SK-N-SH (cell line): ENCODE results near the gene MET. TPM values are rescaled to one million over a fixed set of nuclear protein-coding genes. Genes with fewer than 3 reads are reported as not detected.

Experiments
- CTCF ChIA-PET: fragments of 300-600, 350-600 bp; formaldehyde crosslinking; extraction: SDS; loops from one replicate; lab custom pipeline; 2021; lab: Yijun Ruan, JAX
- POLR2A ChIA-PET: fragments of 350-600 bp; sonication (Branson Sonifier 250); formaldehyde crosslinking; extraction: SDS; loops from one replicate; lab custom pipeline; 2020; ENCODE audit warnings: antibody characterized with exemption, inconsistent platforms; lab: Yijun Ruan, JAX
- DNase-seq: peaks from one replicate; pipeline ENCODE4 v3.0.0; 2012
- H2AFZ ChIP-seq: fragments of 200-600 bp; sonication (generic); 2 replicates; pipeline ENCODE4 v1.8.1; 2016; ENCODE audit warnings: antibody characterized with exemption, mild to moderate bottlenecking, low read depth
- H3F3A ChIP-seq: fragments of 200-600 bp; sonication (generic); replicated peaks from 2 replicates; pipeline ENCODE3; 2016; ENCODE audit warnings: antibody characterized with exemption, mild to moderate bottlenecking; ENCODE audit not compliant: insufficient read depth
- H3K27ac ChIP-seq, 2 experiments: fragments of 200-500 bp in 1 of 2; fragments of 200-600 bp in 1 of 2; sonication (Bioruptor generic) in 1 of 2; sonication (generic), shearing (Covaris generic) in 1 of 2; 2 replicates each; pipeline versions ENCODE4 v1.5.1 to v1.6.1; 2014 to 2016; ENCODE audit warnings: low read depth in 2 of 2, inconsistent platforms in 1 of 2, low read length in 1 of 2, mild to moderate bottlenecking in 1 of 2, mixed read lengths in 1 of 2
- H3K27me3 ChIP-seq: fragments of 200-600 bp; sonication (generic), shearing (Covaris generic); 2 replicates; pipeline ENCODE4 v1.6.1; 2016; ENCODE audit warnings: mixed run types; ENCODE audit not compliant: insufficient read depth
- H3K36me3 ChIP-seq, 2 experiments: fragments of 200-500 bp in 1 of 2; fragments of 200-600 bp in 1 of 2; sonication (Bioruptor generic) in 1 of 2; sonication (generic) in 1 of 2; replicated peaks in 1 of 2; 2 replicates each; pipeline versions ENCODE3 to v1.5.1; 2014 to 2016; ENCODE audit warnings: low read length in 1 of 2, mild to moderate bottlenecking in 1 of 2; ENCODE audit not compliant: insufficient read depth in 2 of 2, control insufficient read depth in 1 of 2
- H3K4me1 ChIP-seq, 2 experiments: fragments of 200-500 bp in 1 of 2; fragments of 200-600 bp in 1 of 2; sonication (Bioruptor generic) in 1 of 2; sonication (generic), shearing (Covaris generic) in 1 of 2; 2 replicates each; pipeline versions ENCODE4 v1.5.1 to v1.6.1; 2014 to 2016; ENCODE audit warnings: low read depth in 1 of 2, low read length in 1 of 2, mixed run types in 1 of 2; ENCODE audit not compliant: insufficient read depth in 2 of 2, control insufficient read depth in 1 of 2
- H3K4me2 ChIP-seq: fragments of 200-600 bp; sonication (generic), shearing (Covaris generic); 2 replicates; pipeline ENCODE4 v1.6.1; 2017; ENCODE audit warnings: mixed run types
- H3K4me3 ChIP-seq, 2 experiments: fragments of 200-500 bp in 1 of 2; fragments of 200-600 bp in 1 of 2; sonication (Bioruptor generic) in 1 of 2; sonication (generic), shearing (Covaris generic) in 1 of 2; 2 replicates each; pipeline versions ENCODE4 v1.5.1 to v1.8.1; 2014 to 2016; ENCODE audit warnings: low read depth in 2 of 2, inconsistent platforms in 1 of 2, low read length in 1 of 2, mild to moderate bottlenecking in 1 of 2, mixed read lengths in 1 of 2, moderate library complexity in 1 of 2
- H3K79me2 ChIP-seq: fragments of 200-600 bp; sonication (generic); 2 replicates; pipeline ENCODE4 v1.8.1; 2017; ENCODE audit warnings: mild to moderate bottlenecking; ENCODE audit not compliant: insufficient read depth
- H3K9ac ChIP-seq: fragments of 200-600 bp; sonication (generic); 2 replicates; pipeline ENCODE4 v1.6.1; 2017; ENCODE audit warnings: mixed run types
- H3K9me2 ChIP-seq: fragments of 200-600 bp; sonication (generic); 2 replicates; pipeline ENCODE4 v1.6.1; 2017; ENCODE audit warnings: mixed run types
- H3K9me3 ChIP-seq: fragments of 200-600 bp; sonication (generic); 2 replicates; pipeline ENCODE4 v1.6.1; 2017; ENCODE audit warnings: mixed run types, mild to moderate bottlenecking, moderate library complexity
- H4K20me1 ChIP-seq: fragments of 200-600 bp; sonication (generic); 2 replicates; pipeline ENCODE4 v1.6.1; 2017; ENCODE audit warnings: mild to moderate bottlenecking, mixed run types; ENCODE audit not compliant: insufficient read depth
- CHD2 ChIP-seq: fragments of 150-350 bp; IDR thresholded peaks from 2 replicates; pipeline ENCODE4 v1.6.1; 2018; ENCODE audit warnings: low read length; ENCODE audit not compliant: partially characterized antibody
- EP300 ChIP-seq, 2 experiments: IDR thresholded peaks; 2 replicates each; pipeline versions ENCODE4 v1.4.0 to v1.6.1; 2012; ENCODE audit warnings: borderline replicate concordance in 1 of 2, low read depth in 1 of 2, low read length in 1 of 2
- EZH2phosphoT487 ChIP-seq: fragments of 200-600 bp; sonication (generic); IDR thresholded peaks from 2 replicates; pipeline ENCODE4 v1.6.1; 2017; ENCODE audit warnings: low read depth, mixed run types, mild to moderate bottlenecking, antibody characterized with exemption, moderate library complexity, borderline replicate concordance
- FOSL2 ChIP-seq: IDR thresholded peaks from 2 replicates; pipeline ENCODE4 v1.4.0; 2012; ENCODE audit warnings: low read depth, mild to moderate bottlenecking, moderate library complexity, borderline replicate concordance
- FOXM1 ChIP-seq: IDR thresholded peaks from 2 replicates; pipeline ENCODE4 v1.4.0; 2012; ENCODE audit warnings: low read depth, mild to moderate bottlenecking
- GATA2 ChIP-seq: sonication (generic); formaldehyde crosslinking; IDR thresholded peaks from 2 replicates; pipeline ENCODE4 v1.5.0; 2020; ENCODE audit warnings: mild to moderate bottlenecking, missing genetic modification reagents
- MXI1 ChIP-seq: IDR thresholded peaks from 2 replicates; pipeline ENCODE4 v1.6.1; 2012; ENCODE audit warnings: mild to moderate bottlenecking, low read depth, low read length, improper control_type of control experiment
- NFIC ChIP-seq: IDR thresholded peaks from 2 replicates; pipeline ENCODE4 v1.4.0; 2012; ENCODE audit warnings: borderline replicate concordance
- NRF1 ChIP-seq: IDR thresholded peaks from 2 replicates; pipeline ENCODE4 v1.6.1; 2012; ENCODE audit warnings: low read depth, mild to moderate bottlenecking, low read length
- RAD21 ChIP-seq: IDR thresholded peaks from 2 replicates; pipeline ENCODE4 v1.6.1; 2012; ENCODE audit warnings: mild to moderate bottlenecking, low read length
- RFX5 ChIP-seq: IDR thresholded peaks from 2 replicates; pipeline ENCODE4 v1.6.1; 2012; ENCODE audit warnings: mild to moderate bottlenecking, improper control_type of control experiment, low read length
- TAF1 ChIP-seq: IDR thresholded peaks from 2 replicates; pipeline ENCODE4 v1.6.1; 2012; ENCODE audit warnings: low read depth, mild to moderate bottlenecking, low read length, moderate library complexity, borderline replicate concordance
- YY1 ChIP-seq: IDR thresholded peaks from 2 replicates; pipeline ENCODE4 v1.4.0; 2012; ENCODE audit warnings: low read depth, mild to moderate bottlenecking
- WGBS: methylation state at CpG from one replicate; pipeline ENCODE4 v1.1.6; 2017; ENCODE audit warnings: low lambda C conversion rate; 5-methylcytosine and 5-hydroxymethylcytosine counted together
- polyA plus RNA-seq, 3 experiments: library from polyadenylated mRNA; depleted of rRNA; stranded (reverse); fragments of >200 nt; gene quantifications; 2 replicates each; pipeline ENCODE4 v1.2.3, GENCODE V29; 2012
- TF ChIP-seq, protein P1 (sequence below): IDR thresholded peaks from 2 replicates; pipeline ENCODE4 v1.4.0; 2012; ENCODE audit warnings: low read depth
- TF ChIP-seq, protein P2 (sequence below): IDR thresholded peaks from 2 replicates; pipeline ENCODE4; 2012
- TF ChIP-seq, protein P3 (sequence below): IDR thresholded peaks from 2 replicates; pipeline ENCODE4 v1.6.1; 2012; ENCODE audit warnings: mild to moderate bottlenecking, low read depth, low read length, moderate library complexity
- TF ChIP-seq, protein P4 (sequence below): fragments of 150-350 bp; IDR thresholded peaks from 2 replicates; pipeline ENCODE4 v1.6.1; 2017; ENCODE audit warnings: antibody characterized with exemption, low read length, low read depth, borderline replicate concordance
- TF ChIP-seq, protein P5 (sequence below): IDR thresholded peaks from 2 replicates; pipeline ENCODE4 v1.4.0; 2012; ENCODE audit warnings: low read depth, borderline replicate concordance

Gene MET
- polyA plus RNA-seq, 1 of the 3 experiments (the other 2 are of a cell fraction) = 38.7 TPM

DNA sequence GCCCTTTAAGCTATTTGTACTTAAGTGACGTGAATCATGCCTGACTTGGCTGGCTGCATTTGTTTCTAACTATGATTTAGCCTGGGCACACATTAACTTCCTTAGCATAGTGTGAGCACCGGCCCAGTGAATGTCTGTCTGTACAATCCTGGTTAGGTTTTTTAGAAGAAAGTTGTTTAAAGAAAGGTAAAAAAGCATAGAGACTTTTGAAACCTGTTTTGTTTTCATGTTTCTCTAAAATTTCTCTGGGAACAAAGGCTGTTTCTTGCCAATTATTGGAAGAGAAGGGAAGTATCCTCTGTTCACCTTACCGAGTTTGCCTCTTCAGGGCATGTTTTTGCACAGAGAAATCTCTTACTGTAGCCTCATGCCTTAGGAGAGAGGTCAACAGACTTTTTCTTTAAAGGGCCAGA lies 42.9 kb upstream of the MET start:
- Histone ChIP-seq H3K36me3 (no peaks in the 10 kb centered on the region), H3K27ac (peak overlapping the region; percentile 50 to 78; a peak in 3 of 4 replicates), H3K9ac (peak overlapping the region; percentile 17; the same call in 1 of the 2 replicates), H4K20me1 (no peaks in the 10 kb centered on the region), H3K4me1 (peaks cover 0 to 8% of the 10 kb centered on the region in 2 experiments; a peak in 3 of 4 replicates), H3K9me3 (no peaks in the 10 kb centered on the region), H3K4me3 (no peak overlapping the region), H2AFZ (no peak overlapping the region; the same call in 1 of the 2 replicates), H3F3A (peaks cover 8% of the 10 kb centered on the region), H3K27me3 (peaks cover 5% of the 10 kb centered on the region; the same call in 1 of the 2 replicates), H3K9me2 (no peaks in the 10 kb centered on the region), H3K4me2 (no peak overlapping the region), H3K79me2 (no peaks in the 10 kb centered on the region)
- DNase-seq = no peak
- ChIA-PET CTCF (no interaction called here), POLR2A (no interaction called here)
- WGBS = 4% methylated on average over 3 of the region's 3 CpGs
- TF ChIP-seq GATA2 (CRISPR knock-in tag) (no peak), MXI1 (no peak), FOSL2 (no peak), RAD21 (no peak)
- TF ChIP-seq, protein P1, sequence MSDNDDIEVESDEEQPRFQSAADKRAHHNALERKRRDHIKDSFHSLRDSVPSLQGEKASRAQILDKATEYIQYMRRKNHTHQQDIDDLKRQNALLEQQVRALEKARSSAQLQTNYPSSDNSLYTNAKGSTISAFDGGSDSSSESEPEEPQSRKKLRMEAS = no peak
- TF ChIP-seq, protein P2, sequence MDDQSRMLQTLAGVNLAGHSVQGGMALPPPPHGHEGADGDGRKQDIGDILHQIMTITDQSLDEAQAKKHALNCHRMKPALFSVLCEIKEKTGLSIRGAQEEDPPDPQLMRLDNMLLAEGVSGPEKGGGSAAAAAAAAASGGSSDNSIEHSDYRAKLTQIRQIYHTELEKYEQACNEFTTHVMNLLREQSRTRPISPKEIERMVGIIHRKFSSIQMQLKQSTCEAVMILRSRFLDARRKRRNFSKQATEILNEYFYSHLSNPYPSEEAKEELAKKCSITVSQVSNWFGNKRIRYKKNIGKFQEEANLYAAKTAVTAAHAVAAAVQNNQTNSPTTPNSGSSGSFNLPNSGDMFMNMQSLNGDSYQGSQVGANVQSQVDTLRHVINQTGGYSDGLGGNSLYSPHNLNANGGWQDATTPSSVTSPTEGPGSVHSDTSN = no peak

DNA sequence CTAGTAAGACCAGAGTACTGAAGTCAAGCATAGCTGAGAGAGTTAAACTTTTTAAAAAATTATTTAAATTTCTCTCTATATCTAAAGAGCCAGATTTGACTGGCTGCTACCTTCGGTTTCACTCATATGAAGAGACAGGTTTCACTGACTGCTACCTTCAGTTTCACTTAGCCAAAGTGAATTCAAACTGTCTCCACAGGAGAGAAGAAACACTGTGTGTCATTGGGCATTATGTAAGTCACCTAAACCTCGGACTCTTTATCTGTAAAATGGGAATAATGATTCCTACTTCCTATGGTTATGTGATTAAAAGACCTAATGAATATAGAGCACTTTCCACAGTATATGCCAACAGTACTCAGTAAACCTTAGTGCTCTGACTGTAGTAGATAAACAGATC lies 41.6 kb upstream of the MET start:
- Histone ChIP-seq H3K79me2 (no peaks in the 10 kb centered on the region), H3K4me1 (peaks cover 0 to 8% of the 10 kb centered on the region in 2 experiments; a peak in 3 of 4 replicates), H3K9me2 (no peaks in the 10 kb centered on the region), H2AFZ (no peak overlapping the region), H3K27ac (peak overlapping the region in 1 of 2 experiments; percentile 67; a peak in 3 of 4 replicates), H3K9me3 (no peaks in the 10 kb centered on the region), H4K20me1 (no peaks in the 10 kb centered on the region), H3F3A (peaks cover 12% of the 10 kb centered on the region), H3K4me3 (no peak overlapping the region), H3K9ac (no peak overlapping the region), H3K36me3 (no peaks in the 10 kb centered on the region), H3K27me3 (no peaks in the 10 kb centered on the region; the same call in 1 of the 2 replicates), H3K4me2 (peak overlapping the region; percentile 30)
- 21% methylated on average over 2 of the region's 2 CpGs for WGBS
- DNase-seq = no peak
- POLR2A ChIA-PET = no interaction called here
- CTCF ChIA-PET = interaction anchor here (0.6 to 1.4 kb wide), 2 partner anchors 38 to 44 kb away, joined by 3 to 4 read pairs; no protein-coding TSS in a partner anchor
- no peak for TF ChIP-seq TAF1
- TF ChIP-seq, protein P1 = no peak
- no peak for TF ChIP-seq EZH2phosphoT487
- TF ChIP-seq EP300 (IDR thresholded peaks at IDR 0.05; ENCODE audit: borderline replicate concordance in 1 of 2, low read depth in 1 of 2, low read length in 1 of 2) = no peak
- TF ChIP-seq, protein P3, sequence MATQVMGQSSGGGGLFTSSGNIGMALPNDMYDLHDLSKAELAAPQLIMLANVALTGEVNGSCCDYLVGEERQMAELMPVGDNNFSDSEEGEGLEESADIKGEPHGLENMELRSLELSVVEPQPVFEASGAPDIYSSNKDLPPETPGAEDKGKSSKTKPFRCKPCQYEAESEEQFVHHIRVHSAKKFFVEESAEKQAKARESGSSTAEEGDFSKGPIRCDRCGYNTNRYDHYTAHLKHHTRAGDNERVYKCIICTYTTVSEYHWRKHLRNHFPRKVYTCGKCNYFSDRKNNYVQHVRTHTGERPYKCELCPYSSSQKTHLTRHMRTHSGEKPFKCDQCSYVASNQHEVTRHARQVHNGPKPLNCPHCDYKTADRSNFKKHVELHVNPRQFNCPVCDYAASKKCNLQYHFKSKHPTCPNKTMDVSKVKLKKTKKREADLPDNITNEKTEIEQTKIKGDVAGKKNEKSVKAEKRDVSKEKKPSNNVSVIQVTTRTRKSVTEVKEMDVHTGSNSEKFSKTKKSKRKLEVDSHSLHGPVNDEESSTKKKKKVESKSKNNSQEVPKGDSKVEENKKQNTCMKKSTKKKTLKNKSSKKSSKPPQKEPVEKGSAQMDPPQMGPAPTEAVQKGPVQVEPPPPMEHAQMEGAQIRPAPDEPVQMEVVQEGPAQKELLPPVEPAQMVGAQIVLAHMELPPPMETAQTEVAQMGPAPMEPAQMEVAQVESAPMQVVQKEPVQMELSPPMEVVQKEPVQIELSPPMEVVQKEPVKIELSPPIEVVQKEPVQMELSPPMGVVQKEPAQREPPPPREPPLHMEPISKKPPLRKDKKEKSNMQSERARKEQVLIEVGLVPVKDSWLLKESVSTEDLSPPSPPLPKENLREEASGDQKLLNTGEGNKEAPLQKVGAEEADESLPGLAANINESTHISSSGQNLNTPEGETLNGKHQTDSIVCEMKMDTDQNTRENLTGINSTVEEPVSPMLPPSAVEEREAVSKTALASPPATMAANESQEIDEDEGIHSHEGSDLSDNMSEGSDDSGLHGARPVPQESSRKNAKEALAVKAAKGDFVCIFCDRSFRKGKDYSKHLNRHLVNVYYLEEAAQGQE = no peak
- no peak for TF ChIP-seq NRF1
- TF ChIP-seq CHD2 = no peak
- no peak for TF ChIP-seq FOXM1
- no peak for TF ChIP-seq RAD21
- no peak for TF ChIP-seq NFIC
- TF ChIP-seq, protein P4, sequence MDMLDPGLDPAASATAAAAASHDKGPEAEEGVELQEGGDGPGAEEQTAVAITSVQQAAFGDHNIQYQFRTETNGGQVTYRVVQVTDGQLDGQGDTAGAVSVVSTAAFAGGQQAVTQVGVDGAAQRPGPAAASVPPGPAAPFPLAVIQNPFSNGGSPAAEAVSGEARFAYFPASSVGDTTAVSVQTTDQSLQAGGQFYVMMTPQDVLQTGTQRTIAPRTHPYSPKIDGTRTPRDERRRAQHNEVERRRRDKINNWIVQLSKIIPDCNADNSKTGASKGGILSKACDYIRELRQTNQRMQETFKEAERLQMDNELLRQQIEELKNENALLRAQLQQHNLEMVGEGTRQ = no peak
- TF ChIP-seq RFX5 = no peak
- TF ChIP-seq MXI1 = no peak
- TF ChIP-seq, protein P5, sequence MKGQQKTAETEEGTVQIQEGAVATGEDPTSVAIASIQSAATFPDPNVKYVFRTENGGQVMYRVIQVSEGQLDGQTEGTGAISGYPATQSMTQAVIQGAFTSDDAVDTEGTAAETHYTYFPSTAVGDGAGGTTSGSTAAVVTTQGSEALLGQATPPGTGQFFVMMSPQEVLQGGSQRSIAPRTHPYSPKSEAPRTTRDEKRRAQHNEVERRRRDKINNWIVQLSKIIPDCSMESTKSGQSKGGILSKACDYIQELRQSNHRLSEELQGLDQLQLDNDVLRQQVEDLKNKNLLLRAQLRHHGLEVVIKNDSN = no peak
- TF ChIP-seq YY1 = no peak
- TF ChIP-seq, protein P2 = no peak
